Kidney capillary endothelial cell (primary cell): ENCODE results near the gene BTN2A1.
A peak's percentile ranks its signal among the peaks of the same experiment; 100 is the strongest.
"Not testable (repeated sequence)": the region's sequence is repeated elsewhere in the genome, so short reads cannot be mapped to it uniquely, and the experiment has no call there.

Experiments
- DNase-seq: peaks from one replicate; pipeline ENCODE4 v3.0.0-alpha.2; 2018; ENCODE audit warnings: low spot score

Gene BTN2A1

DNA sequence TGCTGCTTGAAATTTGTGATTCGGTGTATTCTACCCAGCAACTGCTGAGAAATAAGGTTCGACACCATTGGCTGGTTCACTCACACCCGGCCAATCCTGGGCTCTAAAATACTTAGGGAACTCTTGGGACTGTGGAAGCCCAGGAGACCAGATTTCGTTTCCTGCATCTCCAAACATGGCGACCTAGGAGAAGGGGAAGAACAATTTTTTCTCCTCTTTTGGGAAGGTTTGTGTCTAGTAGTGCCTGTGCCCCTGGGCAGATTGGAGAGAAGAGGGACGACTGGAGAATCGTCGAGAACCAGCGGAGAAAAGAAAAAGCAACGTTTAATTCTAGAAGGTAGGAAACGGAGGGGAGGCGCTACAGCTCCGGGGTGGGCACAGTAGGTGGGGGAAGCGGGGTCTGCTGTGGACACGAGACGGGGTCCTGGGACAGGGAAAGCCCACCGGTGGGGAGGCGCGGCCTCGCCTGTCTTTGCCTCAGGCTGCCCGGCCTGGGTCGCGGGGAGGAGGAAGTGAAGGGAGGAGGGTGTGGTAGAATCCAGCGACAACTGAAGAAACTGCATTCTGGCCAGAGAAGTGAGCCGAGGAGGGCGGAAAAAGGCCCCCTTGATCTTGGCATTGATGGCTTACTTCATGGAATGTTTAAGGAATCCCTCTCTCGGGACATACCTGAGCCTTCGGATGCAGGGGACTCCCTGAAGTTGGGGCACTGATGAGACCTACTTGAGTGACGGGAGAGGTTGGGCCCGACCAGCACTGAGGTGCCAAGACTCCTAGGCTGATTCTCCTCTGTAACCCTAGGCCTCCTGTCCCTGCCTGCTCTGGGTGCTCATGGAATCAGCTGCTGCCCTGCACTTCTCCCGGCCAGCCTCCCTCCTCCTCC, at the start of gene BTN2A1:
Gene BTN2A1, plus strand, starts transcription at position 150 of the 883 bp plus-strand sequence. Its CDS starts 682 bp downstream, at position 832.
- DNase-seq: peak; percentile 93

GRCh38 chr6:26408828-26409730, 48.7 kb upstream of the BTN2A1 start:
- DNase-seq: no peak

- DNase-seq: no peak
These were observed 46.0 kb upstream of the BTN2A1 start for GRCh38 chr6:26411751-26412150.

DNA sequence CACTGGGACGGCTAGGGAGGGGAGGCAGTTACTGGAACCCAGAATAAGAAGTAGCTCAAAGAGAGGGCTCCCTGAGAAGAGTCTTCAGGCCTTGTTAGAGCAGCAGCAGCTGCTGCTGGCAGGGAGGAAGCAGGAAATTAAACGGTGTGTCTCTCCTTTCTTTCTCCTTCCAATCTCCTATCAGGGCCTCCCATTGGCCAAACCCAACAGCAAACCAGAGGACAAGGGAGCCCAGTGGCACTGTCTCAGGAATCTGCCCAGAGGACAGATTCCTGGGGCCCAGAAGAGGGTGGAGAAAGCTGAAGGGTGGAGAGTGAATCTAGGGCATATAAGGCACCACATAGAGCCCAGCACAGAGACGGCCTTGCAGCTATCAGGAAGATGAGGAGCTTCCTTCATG, 45.5 kb upstream of the BTN2A1 start:
- DNase-seq: no peak

DNA sequence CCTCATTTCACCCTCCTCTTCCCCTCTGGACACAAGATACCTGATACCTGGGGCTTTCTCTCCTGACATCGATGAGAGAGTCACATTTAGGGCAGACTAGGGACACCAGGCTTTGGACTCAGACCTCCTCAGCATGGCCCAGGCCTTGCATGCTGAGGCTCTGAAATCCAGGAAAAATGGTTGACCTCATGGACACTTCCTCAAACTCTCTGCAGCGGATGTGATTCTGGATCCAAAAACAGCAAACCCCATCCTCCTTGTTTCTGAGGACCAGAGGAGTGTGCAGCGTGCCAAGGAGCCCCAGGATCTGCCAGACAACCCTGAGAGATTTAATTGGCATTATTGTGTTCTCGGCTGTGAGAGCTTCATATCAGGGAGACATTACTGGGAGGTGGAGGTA, 44.8 kb upstream of the BTN2A1 start:
- DNase-seq: no peak

- no peak for DNase-seq
These were observed 43.5 kb upstream of the BTN2A1 start for GRCh38 chr6:26414281-26414680.

GRCh38 chr6:26415036-26415614, 42.6 kb upstream of the BTN2A1 start:
- DNase-seq: no peak

DNA sequence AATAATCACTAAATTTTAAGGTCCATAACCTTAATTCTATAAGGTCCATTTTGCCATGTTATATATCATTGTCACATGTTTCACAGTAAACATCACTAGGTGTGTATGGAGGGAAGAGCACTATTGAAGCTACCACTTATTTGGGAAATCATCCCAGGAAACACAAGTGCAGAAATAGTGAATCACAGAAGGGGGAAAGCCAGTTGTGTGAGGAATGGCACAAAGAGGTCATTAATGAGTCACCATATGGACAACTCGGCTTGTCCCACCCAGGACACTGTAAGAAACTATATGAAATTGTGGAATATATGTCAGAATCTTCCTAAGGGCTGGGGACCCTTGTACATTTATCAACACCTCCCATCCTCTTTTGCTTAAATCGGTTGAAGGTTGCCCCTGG, 42.0 kb upstream of the BTN2A1 start:
- DNase-seq: no peak

DNA sequence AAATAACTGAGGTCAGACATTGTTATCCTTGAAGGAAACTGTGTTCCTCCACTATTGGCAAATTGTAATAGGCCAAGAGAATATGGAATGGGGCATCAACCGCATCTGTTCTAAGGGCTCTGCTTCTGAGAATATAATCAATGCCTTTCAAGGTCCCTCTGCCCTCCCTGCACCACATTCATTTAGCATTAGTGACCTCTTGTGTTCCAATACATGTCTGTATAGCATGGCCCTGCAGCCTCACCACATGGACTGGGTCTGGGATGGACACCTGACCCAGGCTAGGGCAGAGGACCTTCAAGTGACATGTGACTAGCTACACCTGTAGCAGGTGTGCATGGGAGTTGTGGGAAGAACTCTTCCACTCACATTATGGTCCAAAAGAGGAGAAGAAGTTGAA, 41.5 kb upstream of the BTN2A1 start:
- no peak for DNase-seq

DNA sequence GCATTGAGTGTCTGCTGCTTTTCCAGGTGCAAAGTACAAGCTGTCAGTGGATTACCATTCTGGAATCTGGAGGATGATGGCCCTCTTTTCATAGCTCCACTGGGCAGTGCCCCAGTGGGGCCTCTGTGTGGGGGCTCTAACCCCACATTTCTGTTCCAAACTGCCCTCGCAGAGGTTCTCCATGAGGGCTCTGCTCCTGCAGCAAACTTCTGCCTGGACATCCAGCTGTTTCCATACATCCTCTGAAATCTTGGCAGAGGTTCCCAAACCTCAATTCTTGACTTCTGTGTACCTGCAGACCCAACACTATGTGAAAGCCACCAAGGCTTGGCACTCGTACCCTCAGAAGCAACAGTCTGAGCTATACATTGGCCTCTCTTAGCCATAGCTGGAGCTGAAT, 39.7 kb upstream of the BTN2A1 start:
- not testable (repeated sequence) for DNase-seq

- DNase-seq: not testable (repeated sequence)
These were observed 39.0 kb upstream of the BTN2A1 start for GRCh38 chr6:26418795-26419194.

- peak; percentile 42 for DNase-seq
These were observed 37.0 kb upstream of the BTN2A1 start for GRCh38 chr6:26420688-26421171.

GRCh38 chr6:26421259-26422144, 36.3 kb upstream of the BTN2A1 start:
- DNase-seq: peak; percentile 92

GRCh38 chr6:26422329-26422728, 35.4 kb upstream of the BTN2A1 start:
- no peak for DNase-seq

DNA sequence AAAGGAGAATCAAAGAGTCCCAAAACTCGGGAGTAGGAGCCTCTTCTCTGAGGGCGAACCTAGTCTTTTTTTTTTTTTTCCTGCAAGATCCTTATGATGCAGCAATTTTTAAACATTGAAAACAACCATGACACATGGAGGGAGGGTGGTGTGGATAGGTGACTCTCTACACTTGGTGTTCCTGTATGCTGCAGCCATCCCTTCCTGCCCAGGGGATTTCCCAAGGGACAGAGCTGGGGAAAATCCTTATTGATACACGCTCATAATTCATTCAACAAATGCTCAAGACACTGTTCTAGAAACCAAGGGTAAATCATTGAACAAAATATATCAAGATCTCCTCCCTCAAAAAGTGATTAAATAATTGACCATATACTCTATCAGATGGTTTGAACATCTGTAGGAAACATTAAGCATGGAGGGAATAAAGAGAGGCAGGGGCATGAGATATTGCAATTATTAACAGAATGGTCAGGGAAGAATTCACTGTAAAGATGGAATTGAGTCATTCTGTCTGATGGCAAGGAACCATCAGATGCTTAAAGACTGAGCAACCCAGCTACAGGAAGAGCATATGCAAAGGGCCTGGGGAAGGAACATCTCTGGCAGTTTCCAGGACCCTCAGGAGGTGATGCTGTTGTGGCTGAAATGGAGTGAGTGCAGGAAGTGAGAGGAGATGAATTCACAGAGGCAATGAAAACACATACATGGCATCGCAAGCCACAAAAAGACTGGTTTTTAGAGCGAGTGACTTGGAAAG, 30.9 kb upstream of the BTN2A1 start:
- no peak for DNase-seq

DNA sequence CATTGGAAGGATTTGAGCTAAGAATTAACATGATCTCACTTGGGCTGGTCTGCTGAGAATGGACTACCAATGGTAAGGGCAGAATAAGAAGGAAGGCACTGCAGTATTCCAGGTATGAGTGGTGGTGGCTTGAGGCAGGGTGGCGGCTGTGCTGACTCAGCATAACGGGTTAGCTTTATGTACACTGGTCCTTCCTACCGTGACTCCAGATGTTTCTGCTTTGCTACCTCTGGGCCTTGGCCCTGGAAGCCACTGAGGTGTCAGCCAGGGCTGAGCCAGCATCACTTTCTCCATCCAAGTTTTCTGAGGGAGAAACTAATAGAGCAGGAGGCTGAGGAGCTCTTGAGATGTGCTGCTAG, 30.3 kb upstream of the BTN2A1 start:
- no peak for DNase-seq

- no peak for DNase-seq
These were observed 29.5 kb upstream of the BTN2A1 start for GRCh38 chr6:26428206-26428605.

- DNase-seq: no peak
These were observed 27.0 kb upstream of the BTN2A1 start for GRCh38 chr6:26430787-26431186.

DNA sequence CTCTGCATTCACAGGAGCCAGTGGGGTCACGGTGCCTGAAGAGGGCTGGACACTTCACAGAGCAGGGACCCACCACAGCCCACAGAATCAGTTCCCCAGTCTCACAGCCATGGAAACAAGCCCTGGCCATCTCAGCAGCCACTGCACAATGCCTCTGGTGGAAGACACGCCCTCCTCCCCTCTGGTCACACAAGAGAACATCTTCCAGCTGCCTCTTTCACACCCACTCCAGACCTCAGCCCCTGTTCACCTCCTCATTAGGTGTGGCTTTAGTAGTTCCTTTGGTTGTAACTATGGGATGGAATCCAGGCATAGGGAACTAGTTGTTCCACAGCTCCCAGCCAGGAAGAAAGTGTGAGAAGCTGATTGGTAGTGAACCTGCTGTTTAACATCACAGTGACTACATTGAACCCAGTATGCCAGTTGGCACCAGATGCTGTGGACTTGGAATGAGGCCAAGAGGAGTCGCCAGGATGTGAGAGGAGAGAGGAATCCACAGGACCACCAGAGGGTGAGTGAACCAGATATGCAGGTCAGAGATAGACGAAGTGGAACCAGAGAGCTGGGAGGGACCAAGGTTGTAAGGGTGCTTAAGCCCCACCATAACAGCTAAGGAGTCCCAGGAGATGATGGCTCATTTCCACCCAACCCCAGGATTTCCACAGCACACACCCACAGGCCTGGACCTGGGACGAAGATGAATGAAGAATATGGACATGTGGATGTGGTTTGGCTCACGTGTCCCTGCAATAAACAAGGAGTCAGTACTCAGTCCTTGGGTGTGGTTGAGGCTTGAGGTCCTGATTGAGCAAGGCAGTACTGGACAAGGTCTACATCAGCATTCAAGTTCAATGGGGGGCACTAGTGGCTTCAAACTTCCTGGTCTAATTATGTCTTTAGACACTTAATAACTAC, 26.2 kb upstream of the BTN2A1 start:
- no peak for DNase-seq
